Endothelial cell of umbilical vein (primary cell): ENCODE measurements around the gene BCR.

Experiments used
- POLR2A ChIP-seq: IDR thresholded peaks from 2 replicates; pipeline ENCODE4 v1.6.1; 2012; ENCODE audit warnings: low read depth, mild to moderate bottlenecking, control low read depth, low read length
- TF ChIP-seq, protein P1 (sequence below), 2 donors: IDR thresholded peaks; 1 replicate in 1 of 2; 2 replicates in 1 of 2; pipeline ENCODE4 v1.5.1; 2011; ENCODE audit warnings: low read length in 2 of 2, mild to moderate bottlenecking in 2 of 2, moderate library complexity in 2 of 2, control low read depth in 1 of 2, inconsistent platforms in 1 of 2, low read depth in 1 of 2; ENCODE audit not compliant: insufficient read depth in 1 of 2; ENCODE audit errors: extremely low read depth in 1 of 2

DNA sequence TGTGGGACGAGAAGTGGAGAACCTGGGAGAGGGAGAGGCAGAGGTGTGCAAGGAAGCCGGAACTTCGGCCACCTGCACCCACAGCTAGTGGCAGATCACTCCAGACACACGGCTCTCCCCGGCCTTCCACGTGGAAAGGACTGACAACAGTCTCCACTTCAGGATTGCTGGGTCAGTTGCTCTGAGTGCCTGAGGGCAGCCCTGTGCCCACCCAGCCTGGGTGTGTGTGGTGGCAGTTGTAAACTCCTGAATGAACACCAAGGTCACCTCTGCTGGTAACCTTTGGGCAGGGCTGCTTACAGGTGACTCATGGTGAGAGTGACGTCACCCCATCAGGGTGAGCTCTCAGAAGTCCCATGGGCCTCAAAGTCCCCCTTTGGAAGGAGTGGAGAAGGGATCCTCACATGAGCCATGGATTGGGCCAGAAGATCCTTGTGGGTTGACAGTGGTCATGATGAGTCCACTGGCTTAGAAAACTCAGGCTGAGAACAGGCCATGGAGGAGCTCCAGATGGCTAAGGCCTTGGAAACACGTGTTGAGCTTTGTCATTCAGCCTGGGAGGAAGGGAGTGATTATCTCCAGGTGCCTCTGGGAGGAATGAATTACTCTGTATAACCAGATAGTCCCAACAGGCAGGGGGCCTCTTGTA, 71.3 kb downstream of the BCR start:
- no peak for TF ChIP-seq POLR2A
- TF ChIP-seq, protein P1, sequence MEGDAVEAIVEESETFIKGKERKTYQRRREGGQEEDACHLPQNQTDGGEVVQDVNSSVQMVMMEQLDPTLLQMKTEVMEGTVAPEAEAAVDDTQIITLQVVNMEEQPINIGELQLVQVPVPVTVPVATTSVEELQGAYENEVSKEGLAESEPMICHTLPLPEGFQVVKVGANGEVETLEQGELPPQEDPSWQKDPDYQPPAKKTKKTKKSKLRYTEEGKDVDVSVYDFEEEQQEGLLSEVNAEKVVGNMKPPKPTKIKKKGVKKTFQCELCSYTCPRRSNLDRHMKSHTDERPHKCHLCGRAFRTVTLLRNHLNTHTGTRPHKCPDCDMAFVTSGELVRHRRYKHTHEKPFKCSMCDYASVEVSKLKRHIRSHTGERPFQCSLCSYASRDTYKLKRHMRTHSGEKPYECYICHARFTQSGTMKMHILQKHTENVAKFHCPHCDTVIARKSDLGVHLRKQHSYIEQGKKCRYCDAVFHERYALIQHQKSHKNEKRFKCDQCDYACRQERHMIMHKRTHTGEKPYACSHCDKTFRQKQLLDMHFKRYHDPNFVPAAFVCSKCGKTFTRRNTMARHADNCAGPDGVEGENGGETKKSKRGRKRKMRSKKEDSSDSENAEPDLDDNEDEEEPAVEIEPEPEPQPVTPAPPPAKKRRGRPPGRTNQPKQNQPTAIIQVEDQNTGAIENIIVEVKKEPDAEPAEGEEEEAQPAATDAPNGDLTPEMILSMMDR (IDR thresholded peaks at IDR 0.05; ENCODE audit: extremely low read depth in 1 of 2, insufficient read depth in 1 of 2, low read depth in 1 of 2, low read length in 2 of 2), result no peak
